ENCODE measurements around the gene MFAP3.
"Not testable (repeated sequence)": the region's sequence is repeated elsewhere in the genome, so short reads cannot be mapped to it uniquely, and the experiment has no call there.

The MFAP3 gene

GRCh38 chr5:154038707-154039457 is at the start of gene MFAP3, which contains the start of gene FAM114A2:
Gene MFAP3 (plus strand): TSS chr5:154038967. CDS start chr5:154049723, 10,756 bp downstream.
Gene FAM114A2 (minus strand): TSS chr5:154038910. CDS start chr5:154034953, 3,957 bp downstream.
- DNase-seq (ENCODE audit: low read depth in 3 of 3): peak; percentile 82 to 86 (median 85)

DNA sequence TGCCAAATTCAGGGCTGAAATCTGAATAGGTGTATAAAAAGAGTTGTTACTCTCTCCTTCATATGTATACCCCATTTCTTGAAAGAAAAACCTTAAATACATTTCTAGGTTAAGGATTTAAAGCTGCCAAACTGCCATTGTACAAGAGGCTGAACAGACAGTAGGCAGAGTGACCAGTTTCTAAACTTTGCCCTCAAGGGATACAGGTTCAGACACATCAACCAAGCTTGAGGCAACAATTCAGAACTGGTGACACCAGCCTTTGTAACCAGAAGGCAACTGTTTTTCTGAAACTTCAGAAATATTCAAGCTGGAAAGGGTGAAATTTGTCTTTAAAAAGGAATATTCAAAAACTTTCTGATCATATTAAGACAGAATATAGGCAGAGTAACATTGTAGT is 47.6 kb upstream of the MFAP3 start:
- DNase-seq (ENCODE audit: low read depth in 3 of 3): no peak

GRCh38 chr5:153998010-153998409 is 40.8 kb upstream of the MFAP3 start:
- no peak for DNase-seq (ENCODE audit: low read depth in 3 of 3)

DNA sequence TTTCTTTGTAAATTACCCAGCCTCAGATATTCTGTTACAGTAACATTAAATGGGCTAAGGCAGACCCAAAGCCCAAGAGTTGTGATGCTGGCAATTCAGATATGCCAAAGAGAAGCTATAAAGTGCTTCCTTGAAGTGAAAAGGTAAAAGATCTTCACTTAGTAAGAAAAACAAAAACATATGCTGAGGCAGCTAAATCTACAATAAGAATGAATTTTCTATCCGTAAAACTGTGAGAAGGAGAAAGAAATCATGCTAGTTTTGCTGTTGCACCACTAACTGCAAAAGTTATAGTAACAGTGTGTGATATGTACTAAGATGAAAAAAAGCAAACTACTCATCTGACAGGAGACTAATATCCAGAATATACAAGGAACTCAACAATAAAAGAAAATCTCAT is 40.0 kb upstream of the MFAP3 start:
- no peak for DNase-seq (ENCODE audit: low read depth in 3 of 3)

DNA sequence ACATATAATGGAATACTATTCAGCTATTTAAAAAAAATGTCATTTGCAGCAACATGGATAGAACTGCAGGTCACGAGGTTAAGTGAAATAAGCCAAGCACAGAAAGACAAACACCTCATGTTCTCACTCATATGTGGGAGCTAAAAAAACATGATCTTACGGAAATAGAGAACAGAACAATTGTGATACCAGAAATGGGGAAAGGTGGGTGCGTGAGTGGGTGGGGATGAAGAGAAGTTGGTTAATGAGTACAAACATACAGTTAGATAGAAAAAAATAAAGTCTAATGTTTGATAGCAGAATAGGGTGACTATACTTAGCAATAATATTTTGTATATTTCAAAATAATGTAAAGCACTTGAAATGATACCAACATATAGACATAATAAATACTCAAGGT is 38.8 kb upstream of the MFAP3 start:
- no peak for DNase-seq (ENCODE audit: low read depth in 3 of 3)

DNA sequence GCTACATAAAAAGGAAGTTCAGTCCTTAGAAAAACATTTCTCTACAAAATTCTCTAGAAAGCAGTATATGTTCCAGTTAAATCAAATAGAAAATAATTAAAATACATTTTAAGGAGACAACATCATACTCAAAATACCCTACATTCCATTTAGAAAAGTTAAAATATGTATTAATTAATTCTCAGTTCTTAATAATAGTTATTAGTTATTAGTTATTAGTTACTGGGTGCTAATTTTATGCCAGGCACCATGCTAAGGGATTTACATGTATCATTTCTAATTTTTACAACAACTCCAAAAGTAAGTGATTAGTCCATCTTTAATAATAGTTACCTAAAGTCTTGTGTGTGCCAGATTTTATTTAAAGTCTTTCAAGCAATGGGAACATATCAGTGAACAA is 38.1 kb upstream of the MFAP3 start:
- DNase-seq (ENCODE audit: low read depth in 3 of 3): no peak

DNA sequence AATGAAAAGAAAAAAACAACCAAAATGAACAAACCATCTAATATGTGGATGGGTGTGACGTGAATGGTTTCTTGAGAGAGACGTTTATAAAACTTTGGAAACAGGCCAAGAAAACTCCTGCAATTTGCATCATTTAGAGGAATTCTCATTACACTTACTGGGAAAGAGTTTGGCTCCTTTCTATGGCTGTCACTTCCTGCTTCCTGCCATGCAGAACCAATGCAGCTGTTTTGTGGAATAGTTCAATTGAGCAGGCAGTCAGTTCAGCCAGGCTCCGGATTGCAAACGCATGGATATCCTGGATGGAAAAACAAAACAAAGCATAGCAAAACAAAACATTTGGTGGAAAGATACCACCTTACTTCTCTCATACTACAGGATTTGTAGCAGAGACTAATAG is 36.7 kb upstream of the MFAP3 start:
- DNase-seq (ENCODE audit: low read depth in 3 of 3): no peak

DNA sequence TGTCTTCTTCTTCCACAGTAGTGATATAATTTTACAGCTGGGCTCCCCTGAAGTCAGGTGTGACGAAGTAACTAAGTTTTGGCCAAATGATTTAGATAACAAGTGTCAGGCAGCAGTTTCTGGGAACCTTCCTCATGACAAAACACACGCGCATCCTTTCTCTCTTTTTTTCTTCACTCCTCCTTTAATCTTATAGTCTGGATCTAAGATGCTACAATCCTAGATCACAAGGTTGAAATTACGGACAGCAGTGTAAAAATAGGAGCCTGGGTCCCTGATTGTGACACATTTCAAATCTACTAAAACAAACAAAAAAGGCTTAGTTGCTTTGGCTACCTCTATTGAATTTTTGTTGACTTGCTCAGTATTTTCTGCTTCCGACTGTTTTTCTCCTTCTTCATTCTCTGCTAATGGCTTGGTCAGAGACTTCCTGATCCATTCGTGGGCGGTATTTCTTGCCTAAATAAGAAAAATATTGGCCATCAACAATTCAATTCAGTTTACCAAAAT is 36.2 kb upstream of the MFAP3 start:
- DNase-seq (ENCODE audit: low read depth in 3 of 3): no peak

DNA sequence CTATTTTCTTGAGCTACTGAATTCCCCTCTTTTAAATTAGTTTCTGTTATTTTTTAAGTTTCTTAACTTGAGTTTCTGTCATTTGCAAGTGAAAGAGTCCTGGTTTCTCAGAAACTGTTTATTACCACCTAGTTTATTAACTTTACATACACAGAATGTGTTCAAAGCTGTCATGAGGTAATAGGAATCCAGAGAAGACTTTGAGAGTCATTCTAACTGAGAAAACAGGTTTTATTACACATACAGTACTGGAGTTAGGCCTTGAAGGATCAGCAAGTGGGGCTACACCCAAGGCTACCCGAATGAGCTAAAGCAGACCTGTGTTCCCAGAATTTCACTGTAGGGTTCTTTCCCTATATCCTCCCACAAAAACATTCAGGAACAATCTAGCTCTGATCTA is 33.1 kb upstream of the MFAP3 start:
- DNase-seq (ENCODE audit: low read depth in 3 of 3): no peak

DNA sequence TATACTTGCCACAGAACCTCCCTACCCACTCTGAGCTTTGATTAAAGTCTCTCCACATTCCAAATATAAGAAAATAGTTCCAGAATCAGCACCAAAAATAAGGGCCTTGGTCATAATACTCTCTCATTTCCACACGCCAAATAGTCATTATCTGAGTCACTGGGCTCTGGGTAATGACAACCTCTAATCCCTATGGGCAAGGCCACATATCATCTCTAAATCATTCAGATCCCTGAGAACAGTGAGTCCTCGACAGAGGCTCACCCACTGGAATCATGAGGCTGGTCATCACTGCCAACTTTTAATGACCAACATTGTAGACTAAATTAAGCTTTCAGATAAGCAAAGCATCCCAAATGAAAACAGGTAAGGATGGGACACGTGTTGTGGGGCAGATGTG is 28.1 kb upstream of the MFAP3 start:
- no peak for DNase-seq (ENCODE audit: low read depth in 3 of 3)

GRCh38 chr5:154015071-154015693 is 23.6 kb upstream of the MFAP3 start:
- no peak for DNase-seq (ENCODE audit: low read depth in 3 of 3)

- DNase-seq (ENCODE audit: low read depth in 3 of 3): not testable (repeated sequence)
Observed at GRCh38 chr5:154018919-154019318, 19.8 kb upstream of the MFAP3 start.

GRCh38 chr5:154025951-154026350 is 12.8 kb upstream of the MFAP3 start:
- DNase-seq (ENCODE audit: low read depth in 3 of 3): no peak

GRCh38 chr5:154031937-154032489 is 6.8 kb upstream of the MFAP3 start:
- DNase-seq (ENCODE audit: low read depth in 3 of 3): no peak

- DNase-seq (ENCODE audit: low read depth in 3 of 3): no peak
Observed at GRCh38 chr5:154034944-154035343, 3.8 kb upstream of the MFAP3 start.

DNA sequence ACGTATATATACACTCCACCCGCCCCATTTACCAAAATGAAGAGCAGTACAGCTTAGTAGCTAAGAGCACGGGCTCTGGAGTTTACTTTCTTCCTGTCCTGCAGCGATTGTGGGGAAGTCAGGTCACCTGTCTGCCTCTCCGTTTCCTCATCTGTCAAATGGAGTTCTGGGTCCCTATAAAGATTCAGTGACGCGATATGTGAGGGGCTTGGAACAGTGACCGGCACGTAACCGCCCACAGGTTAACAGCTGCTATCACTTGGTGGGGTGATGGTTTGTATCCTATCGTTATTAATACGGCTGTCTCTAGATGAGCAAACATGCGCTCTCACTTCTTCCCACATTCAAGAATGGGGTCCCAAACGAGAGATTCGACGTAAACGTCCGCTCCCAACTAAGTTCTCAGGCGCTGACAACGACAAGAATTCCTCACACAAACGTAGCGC is 483 bp upstream of the MFAP3 start:
- peak in 2 of 3 donors; percentile 16 to 26 for DNase-seq (ENCODE audit: low read depth in 3 of 3)

- no peak for DNase-seq (ENCODE audit: low read depth in 3 of 3)
Observed at GRCh38 chr5:154039458-154039829, 677 bp downstream of the MFAP3 start.

DNA sequence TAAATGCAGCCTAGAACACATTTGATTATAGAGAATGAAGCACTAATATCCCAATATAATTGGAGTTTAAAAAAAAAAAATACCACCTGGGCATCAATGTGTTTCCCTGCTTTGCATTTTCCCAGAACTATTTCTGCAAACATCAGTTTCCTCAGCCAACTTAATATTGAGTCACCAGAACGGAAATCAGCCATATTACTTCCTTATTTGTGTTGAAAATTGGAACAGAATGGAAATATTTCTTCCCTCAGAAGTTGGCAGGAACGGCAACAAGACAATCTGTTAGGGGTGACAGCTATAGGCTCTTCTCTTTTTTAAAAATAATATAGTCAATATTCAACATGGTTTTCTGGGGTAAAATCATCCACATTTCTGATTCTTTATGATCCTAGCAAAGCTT is 4.0 kb downstream of the MFAP3 start:
- no peak for DNase-seq (ENCODE audit: low read depth in 3 of 3)

DNA sequence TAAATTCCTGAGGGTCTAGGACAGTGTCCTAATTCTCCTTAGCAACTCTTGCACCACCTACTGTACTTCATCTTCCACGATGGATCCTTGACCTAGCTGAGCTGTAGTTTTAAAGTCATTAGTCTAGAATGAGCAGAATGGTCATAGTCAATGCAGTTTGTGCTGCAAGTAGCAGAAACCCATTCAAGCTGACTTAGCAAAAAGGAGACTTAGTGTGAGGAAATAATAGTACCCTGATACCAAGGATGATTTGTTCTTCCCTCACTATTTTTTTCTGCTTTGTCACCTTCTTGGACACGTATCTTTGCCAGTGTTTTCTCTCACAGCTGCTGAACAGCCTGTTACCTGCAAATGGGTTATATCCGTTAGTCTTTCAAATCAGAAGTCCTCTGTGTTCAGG is 5.3 kb downstream of the MFAP3 start:
- DNase-seq (ENCODE audit: low read depth in 3 of 3): no peak

DNA sequence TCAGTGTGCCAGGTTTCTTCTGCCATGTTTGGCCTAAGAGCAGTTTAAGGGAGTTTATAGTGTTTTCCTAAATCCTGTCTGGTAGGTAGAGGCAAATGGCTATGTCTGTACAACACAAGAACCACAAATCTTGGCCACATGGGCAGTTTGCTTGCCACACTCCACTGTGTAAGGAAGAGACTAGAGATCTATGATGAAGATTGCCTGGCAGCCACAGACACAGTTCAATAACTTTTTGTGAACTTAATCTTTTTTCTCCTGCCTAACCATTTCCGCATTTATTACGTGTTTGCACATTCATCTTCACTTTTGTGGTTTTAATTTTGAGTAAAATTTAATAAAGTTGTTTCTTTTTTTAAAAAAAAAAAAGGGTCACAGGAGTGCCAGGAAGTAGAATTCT is 5.8 kb downstream of the MFAP3 start:
- DNase-seq (ENCODE audit: low read depth in 3 of 3): no peak

DNA sequence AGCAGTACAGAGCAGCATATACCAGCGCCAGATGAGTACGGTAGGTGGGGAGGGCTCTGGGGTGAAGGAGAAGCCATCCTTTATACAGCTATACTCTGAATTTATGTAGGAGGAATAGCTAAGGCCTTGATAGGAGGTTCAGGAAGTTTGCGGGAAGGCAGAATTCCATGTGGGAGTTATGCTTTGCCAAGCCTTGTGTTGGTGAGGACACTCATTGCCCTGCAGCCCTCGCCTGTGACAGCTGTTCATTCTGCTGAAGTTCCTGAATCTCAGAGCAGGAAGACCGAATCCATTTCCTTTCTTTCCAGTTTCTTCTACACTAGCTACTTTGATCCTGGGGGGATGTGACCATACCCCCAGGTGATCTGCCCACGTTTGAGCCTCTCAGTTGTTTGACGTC is 7.7 kb downstream of the MFAP3 start:
- DNase-seq (ENCODE audit: low read depth in 3 of 3): no peak

DNA sequence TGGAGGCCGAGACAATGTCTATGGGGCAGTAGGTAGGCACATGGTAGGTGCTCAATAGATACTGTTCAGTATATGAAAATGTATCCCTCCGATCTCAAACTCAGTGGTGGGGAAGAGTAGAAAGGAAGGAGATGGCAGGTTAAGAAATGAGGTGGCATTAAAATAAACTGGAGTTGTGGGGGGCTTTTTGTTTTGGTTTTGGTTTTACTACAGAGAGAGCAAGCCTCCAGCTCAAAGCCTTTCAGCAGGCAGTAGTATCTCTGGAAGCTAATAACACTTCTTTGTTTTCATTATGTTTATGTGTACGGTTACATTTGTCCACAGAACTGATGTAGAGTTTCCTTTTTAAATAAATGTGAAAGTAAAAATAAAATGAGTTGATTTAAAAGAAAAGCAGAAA is 8.6 kb downstream of the MFAP3 start:
- no peak for DNase-seq (ENCODE audit: low read depth in 3 of 3)

- DNase-seq (ENCODE audit: low read depth in 3 of 3): no peak
Observed at GRCh38 chr5:154049636-154050035, 10.9 kb downstream of the MFAP3 start.

Measured in stimulated activated CD4-positive, alpha-beta T cell treated with anti-CD3 and anti-CD28 coated beads, TNF-alpha, amount 100 ng/mL, for 48 hours (primary cell).